ENCODE measurements around the gene SNAPIN.

- TF ChIP-seq CTCF (IDR thresholded peaks at IDR 0.05) (no peak), POLR2A (IDR thresholded peaks at IDR 0.05) (no peak)
Measured at GRCh38 chr1:153705484-153705883, 47.0 kb downstream of the SNAPIN start.

All from ovary (tissue), 3 donors.